Esophagus muscularis mucosa (tissue), 3 donors: ENCODE measurements around the gene PPP2R5C.

ENCODE experiments used
- EP300 ChIP-seq: sonication (generic); formaldehyde crosslinking; IDR thresholded peaks from one replicate; pipeline ENCODE4 v1.6.1; 2017; ENCODE audit warnings: antibody characterized with exemption
- POLR2AphosphoS5 ChIP-seq, 2 donors: sonication (generic); formaldehyde crosslinking; IDR thresholded peaks; one replicate each; pipeline ENCODE4 v1.6.1; 2017; ENCODE audit warnings: antibody characterized with exemption in 2 of 2

- TF ChIP-seq POLR2AphosphoS5 (IDR thresholded peaks at IDR 0.05) (no peak), EP300 (no peak)
Measured at GRCh38 chr14:101966742-101967141, 205.2 kb downstream of the PPP2R5C start.
